Skin epidermis (tissue), 12 donors: ENCODE results near the gene CHAF1B.

Experiments used
- H3K27ac ChIP-seq, 21 experiments: fragments of 200-600 bp; sonication (generic) in 11 of 21; one replicate each; pipeline ENCODE4 v1.5.0; 2020; ENCODE audit warnings: mild to moderate bottlenecking in 3 of 21, inconsistent platforms in 2 of 21, moderate library complexity in 2 of 21
- H3K4me3 ChIP-seq, 7 experiments: fragments of 200-600 bp; sonication (generic) in 2 of 7; one replicate each; pipeline ENCODE4 v1.5.0; 2020; ENCODE audit warnings: inconsistent platforms in 2 of 7, mild to moderate bottlenecking in 2 of 7, moderate library complexity in 1 of 7

CHAF1B gene

DNA sequence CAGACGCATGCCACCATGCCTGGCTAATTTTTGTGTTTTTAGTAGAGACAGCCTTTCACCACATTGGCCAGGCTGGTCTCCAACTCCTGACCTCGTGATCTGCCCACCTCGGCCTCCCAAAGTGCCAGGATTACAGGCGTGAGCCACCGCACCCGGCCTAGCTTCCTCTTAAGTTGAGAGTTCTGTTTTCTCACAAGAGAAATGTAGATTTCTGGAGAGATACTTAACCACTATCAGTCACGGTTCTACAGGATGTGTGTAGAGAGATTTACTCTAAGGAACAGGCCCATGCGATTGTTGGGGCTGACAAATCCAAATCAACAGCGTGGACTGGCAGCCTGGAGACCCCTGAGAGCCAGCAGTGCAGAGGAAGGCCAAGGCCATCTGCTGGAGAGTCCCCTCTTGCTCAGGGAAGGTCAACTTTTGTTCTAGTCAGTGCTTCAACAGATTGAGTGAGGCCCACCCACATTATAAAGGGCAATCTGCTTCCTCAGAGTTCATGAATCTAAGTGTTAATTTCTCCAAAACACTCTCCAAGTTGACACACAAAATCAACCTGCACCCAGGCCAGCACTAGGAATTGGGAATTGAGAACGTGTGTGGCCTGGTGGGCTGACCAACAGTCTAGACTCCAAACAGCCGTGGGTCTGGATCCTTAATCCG is 38.7 kb downstream of the CHAF1B start:
- Histone ChIP-seq H3K27ac (no peak overlapping the region), H3K4me3 (no peak overlapping the region)

DNA sequence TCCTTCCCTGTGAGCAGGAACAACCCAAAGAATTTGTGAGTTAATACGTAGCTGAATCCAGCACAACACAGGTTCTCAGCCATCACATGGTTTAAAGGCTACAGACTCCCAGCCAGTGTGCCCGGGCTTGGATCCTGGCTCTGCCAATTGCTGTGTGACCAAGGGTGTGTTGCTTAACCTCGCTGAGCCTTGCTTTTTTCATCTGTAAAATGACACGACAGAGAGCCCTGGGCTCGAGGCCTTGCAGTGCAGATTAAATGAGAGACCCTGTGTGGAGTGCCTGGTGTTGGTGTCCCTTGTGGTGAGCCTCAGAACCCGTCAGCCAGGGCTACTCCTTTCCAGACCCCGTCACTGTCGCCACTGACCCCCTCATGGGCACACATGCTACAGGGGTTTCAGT is 39.4 kb downstream of the CHAF1B start:
- no peak overlapping the region for H3K27ac ChIP-seq
- no peak overlapping the region for H3K4me3 ChIP-seq

DNA sequence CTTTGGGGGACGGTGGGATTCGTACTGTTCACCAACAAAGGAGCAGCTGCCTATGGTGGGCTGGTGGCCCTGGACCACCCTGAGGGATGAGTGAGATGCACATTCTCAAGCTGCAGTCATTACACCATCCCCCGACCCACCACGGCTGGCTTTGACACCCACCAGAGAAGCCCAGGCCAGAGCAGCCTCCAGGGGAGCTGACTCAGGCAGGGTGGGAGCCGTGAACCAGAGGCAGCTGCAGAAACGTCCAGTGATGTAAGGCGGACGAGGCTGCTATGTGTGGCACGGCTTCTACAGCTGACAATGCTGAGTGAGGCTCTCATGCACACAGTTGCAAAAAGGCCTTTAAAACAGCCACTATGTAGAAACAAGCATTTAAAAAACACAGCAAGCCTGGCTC is 40.1 kb downstream of the CHAF1B start:
- Histone ChIP-seq H3K27ac (no peak overlapping the region), H3K4me3 (no peak overlapping the region)

DNA sequence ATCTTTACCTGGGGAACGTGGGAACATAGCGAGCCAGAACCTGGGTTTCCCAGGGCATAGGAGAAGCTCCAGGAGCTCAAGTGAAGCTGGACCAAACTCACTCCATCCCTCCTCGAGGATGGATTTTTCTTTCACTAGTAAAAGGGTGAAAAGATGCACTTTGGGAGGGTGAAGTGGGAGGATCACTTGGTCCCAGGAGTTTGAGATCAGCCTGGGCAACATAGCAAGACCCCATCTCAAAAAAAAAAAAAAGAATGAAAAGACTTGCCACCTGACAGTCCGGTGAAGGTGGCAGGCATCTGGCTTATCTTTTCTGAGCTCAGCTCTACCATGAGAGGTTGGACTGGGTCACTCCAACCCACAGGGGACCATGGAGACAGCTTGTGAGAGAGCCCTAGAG is 42.3 kb downstream of the CHAF1B start:
- H3K27ac ChIP-seq: no peak overlapping the region
- H3K4me3 ChIP-seq: no peak overlapping the region

DNA sequence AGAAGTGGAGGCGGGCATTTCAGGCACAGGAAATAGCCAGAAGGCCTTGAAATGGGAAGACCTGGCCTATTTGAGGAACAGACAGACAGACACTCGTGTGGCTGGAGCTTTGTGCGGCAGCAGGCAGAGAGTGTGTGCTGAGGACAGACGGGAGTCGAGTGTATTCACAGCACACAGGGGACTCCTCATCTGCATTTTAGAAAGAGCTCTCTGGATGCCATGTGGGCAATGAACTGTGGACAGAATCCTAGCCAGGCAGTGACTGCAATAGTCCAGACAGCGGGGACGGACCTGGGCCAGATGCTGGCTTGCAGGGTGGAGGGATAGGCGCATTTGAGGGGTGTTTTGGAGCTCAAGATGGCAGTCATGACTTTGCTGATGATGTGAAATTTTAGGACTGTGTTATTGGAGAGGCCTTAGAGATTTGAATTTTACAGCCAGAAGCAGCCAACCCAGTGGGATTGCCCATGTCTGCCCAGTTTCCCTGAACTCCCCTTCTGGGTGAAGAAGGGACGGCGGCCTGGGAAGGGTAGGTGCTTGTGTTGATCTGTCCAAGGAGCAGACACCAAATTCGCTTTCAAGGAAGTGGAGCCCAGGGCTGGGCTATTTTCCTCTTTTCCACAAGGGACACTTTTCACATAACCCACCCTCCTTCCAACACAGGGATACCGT is 43.7 kb downstream of the CHAF1B start:
- Histone ChIP-seq H3K4me3 (no peak overlapping the region), H3K27ac (peak overlapping the region in 10 of 21 experiments; percentile 4 to 89 (median 83))

DNA sequence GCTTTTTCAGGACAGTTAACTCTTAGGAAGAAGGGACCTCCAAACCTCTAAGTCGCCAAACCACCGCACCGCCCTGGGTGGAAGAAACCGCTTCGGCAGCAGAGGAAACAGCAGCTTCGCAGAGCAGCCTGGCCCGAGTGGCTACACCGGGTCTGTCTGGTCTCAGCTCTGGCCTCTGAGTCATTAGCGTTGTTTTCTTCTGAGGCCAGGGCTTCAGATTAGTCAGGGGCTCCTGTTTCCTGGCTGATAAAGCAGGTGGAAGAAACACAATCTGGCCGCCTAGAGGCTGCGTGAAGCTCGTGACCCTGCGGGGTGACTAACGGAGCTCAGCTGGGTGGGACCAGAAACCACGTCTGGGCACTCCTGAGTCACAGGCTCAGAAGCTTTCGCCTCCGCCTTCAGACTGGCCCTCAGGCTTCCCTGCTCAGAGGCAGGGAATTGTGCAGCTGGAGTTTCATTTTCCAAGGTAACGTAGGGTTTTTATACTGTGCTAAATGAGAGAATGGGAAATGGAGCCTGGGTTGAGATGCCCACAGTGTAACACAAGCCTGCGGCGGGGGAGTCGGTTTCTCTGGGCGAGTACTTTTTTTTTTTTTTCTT is 44.9 kb downstream of the CHAF1B start:
- H3K4me3 ChIP-seq: peak overlapping the region; percentile 0 to 26 (median 9)
- H3K27ac ChIP-seq: peak overlapping the region in 18 of 21 experiments; percentile 14 to 89 (median 70)

DNA sequence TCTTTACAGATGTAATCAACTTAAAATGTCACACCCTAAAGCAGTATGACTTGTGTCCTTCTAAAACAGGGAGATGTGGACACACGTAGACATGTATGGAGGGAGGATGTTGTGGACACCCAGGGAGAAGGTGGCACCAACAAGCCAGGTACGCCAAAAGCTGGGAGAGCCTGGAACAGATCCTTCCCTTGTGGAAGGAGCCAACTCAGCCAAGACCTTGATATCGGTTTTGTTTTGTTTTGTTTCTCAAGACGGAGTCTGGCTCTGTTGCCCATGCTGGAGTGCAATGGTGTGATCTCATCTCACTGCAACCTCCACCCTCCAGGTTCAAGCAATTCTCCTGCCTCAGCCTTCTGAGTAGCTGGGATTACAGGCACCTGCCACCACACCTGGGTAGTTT is 45.6 kb downstream of the CHAF1B start:
- peak overlapping the region in 6 of 7 experiments; percentile 0 to 26 (median 14) for H3K4me3 ChIP-seq
- peak overlapping the region in 13 of 21 experiments; percentile 57 to 89 (median 74) for H3K27ac ChIP-seq

DNA sequence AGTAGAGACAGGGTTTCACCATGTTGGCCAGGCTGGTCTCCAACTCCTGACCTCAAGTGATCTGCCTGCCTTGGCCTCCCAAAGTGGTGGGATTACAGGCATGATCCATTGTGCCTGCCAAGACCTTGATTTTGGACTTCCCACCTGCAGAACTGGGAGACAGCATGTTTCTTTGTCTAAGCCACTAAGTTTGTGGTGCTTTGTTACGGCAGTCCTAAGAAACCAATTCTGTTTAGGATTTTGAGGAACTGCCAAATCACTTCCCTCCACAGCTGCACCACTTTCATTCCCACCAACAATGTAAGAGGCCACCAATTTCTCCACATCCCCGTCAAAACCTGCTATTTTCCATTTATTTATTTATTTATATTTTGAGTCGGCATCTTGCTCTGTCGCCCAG is 46.1 kb downstream of the CHAF1B start:
- Histone ChIP-seq H3K27ac (peak overlapping the region in 6 of 21 experiments; percentile 64 to 89 (median 84)), H3K4me3 (peak overlapping the region in 1 of 7 experiments; percentile 9)

DNA sequence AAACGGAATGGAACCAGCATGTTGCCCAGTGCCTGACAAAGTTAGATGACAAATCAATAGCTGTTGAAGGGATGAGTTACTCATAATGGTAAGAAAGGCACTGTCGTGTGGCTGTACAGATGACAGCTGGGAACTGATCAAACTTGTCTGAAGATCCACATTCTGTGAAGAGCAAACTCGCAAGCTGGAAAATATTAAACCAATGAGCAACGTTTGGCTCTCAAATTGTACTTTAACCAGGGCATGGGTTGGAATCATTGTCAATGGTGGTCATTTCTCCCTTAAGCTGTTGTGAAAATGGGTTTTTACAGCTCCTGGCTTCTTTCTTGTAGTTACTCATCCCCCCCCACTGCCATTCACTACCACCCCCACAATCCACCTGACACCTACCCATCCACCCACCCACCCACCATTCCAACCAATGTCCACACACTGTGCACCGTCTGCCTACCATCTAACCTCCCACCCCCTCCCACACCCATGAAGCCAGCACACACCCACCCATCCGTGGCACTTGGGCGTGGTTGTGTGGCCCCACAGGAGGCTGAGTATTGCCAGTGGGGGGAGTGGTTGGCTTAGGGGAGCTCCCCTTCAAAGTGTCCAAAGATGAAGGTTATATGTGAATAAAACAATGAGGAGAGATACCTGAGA is 48.0 kb downstream of the CHAF1B start:
- no peak overlapping the region for H3K4me3 ChIP-seq
- no peak overlapping the region for H3K27ac ChIP-seq

DNA sequence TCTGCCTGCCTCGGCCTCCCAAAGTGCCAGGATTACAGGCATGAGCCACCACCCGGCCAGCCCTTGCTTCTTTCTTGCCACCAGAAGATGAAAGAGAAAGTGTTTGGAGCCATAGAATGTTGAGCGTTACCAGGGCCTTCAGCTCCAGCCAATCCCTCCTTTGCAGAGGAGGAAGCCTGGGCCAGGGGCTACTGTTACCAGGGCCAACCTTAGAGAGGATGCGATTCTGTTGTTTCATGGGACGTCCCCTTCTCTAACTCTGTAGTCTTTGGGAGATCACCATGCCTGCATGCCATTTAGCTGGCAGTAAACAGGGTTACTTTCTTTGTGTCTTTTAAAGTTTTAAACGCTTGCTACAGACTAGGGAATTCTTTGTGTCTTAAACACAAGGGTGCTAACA is 49.0 kb downstream of the CHAF1B start:
- Histone ChIP-seq H3K4me3 (no peak overlapping the region), H3K27ac (peak overlapping the region in 1 of 21 experiments; percentile 30)

DNA sequence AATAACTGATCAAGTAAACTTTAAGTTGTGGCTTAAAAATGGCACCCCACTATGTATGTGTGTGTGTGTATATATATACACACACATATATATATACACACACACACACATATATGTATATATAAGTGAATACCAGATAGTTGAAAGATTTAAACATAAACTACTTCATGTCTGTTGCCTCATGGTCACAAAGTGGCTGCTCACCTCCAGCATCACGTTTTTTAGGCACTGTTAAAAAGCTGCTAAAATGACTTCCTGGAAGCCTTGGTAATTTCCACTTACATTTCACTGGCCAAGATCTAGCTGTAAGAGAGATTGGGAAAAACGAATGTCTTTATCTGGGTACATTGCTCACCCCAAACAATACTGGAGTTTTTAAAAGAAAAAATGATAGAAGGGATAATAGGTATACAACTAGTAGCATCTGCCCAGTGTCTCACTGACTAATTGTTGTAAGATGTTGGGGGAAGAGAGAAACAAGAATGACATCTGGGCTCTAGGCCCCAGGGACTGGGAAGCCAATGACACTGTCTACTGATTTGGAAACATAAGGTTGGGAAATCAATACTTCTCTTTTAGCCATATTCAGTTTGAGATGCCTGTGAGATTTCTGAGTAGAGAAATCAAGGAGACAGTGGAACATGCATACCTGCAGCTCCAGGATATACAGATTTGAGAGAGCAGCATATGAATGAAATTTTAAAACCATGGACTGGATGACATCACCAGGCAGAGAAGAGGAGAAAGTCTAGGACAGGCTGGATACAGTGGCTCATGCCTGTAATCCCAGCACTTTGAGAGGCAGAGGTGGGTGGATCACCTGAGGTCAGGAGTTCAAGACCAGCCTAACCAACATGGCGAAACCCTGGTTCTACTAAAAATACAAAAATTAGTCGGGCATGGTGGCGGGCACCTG is 51.9 kb downstream of the CHAF1B start:
- Histone ChIP-seq H3K27ac (no peak overlapping the region), H3K4me3 (no peak overlapping the region)

DNA sequence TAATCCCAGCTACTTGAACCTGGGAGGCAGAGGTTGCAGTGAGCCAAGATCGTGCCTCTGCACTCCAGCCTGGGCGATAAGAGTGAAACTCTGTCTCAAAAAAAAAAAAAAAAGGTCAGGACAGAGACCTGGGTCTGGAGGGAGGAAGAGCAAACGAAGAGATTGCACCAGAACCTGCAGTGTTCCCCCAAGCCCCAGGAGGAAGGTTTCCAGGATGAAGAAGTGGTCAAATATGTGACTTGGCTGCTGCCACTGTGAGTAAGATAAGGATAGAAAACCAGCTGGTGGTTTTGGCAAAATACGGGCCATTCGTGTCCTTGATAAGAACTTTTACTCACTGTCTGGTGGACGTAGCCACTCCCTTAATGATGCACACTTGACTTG is 52.5 kb downstream of the CHAF1B start:
- no peak overlapping the region for H3K4me3 ChIP-seq
- no peak overlapping the region for H3K27ac ChIP-seq

DNA sequence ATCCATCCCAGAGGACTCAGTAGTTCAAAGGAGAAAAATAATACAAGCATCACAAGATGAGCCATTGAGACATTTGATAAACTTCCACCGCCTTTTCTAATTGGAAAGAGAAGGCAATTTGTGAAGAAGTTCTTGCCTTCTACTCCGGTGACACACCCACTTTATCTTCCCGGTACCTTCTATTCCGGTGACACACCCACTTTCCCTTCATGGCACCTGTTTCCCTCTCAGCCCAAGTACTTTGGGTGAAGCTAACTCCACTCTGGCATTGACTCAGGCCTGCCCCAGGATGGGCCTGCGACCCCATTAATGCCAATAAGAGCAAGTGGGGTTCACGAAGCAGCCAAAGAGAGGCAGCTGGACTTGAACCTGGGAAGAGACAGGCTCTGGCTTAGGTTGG is 56.5 kb downstream of the CHAF1B start:
- Histone ChIP-seq H3K4me3 (no peak overlapping the region), H3K27ac (no peak overlapping the region)

DNA sequence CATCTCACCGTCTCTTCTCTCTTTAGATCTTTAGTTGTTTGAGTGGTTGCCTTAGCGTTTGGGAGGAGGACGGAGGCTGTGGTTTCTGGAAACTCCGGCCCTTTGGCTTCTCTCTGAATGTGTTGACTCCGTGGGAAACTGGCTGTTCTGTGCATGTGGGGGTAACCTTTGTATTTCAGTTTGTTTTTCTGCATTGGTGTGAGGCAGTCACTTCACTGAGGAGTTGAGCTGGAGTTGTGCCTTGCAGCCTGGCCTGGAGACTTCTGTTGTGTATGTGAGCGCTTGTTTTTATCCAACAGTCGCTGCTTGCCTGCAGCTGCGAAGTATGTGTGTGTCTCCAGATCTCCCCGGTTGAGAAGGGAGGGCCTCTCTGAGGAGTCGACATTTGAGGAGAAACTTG is 61.1 kb downstream of the CHAF1B start:
- no peak overlapping the region for H3K4me3 ChIP-seq
- no peak overlapping the region for H3K27ac ChIP-seq

DNA sequence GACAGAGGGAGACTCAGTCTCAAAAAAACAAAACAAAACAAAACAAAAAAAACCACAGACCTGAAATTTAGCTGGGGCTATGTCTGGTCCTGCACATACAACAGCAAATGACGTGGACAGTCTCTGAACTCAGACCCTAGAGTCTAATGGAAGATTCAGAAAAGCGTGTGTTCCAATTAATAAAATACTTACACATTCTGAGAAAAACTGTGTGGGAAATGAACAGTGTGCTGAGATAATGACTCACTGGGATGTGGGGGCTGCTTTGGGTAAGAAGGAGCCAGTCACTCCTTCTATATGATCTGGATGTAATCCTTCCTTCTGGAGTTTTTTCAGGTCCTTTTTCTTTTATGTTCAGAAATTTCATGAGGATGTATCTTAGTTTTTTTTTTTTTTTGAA is 65.3 kb downstream of the CHAF1B start:
- no peak overlapping the region for H3K4me3 ChIP-seq
- H3K27ac ChIP-seq: peak overlapping the region in 1 of 21 experiments; percentile 16

DNA sequence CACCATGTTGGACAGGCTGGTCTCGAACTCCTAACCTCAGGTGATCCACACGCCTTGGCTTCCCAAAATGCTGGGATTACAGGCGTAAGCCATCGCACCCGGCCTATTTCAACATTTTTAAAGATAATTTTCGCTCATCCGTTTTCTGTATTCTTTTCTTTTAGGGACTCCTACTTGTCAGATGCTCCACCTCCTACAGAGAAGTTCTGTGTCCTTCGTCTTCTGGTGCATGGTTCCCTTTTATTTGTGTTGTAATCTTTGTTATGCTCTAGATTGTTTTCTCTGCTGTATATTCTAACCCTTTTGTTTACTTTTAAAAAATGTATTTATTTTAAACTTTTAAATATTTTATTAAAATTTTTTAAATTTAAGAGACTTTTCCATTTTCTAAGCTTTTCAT is 66.3 kb downstream of the CHAF1B start:
- H3K27ac ChIP-seq: no peak overlapping the region
- no peak overlapping the region for H3K4me3 ChIP-seq

DNA sequence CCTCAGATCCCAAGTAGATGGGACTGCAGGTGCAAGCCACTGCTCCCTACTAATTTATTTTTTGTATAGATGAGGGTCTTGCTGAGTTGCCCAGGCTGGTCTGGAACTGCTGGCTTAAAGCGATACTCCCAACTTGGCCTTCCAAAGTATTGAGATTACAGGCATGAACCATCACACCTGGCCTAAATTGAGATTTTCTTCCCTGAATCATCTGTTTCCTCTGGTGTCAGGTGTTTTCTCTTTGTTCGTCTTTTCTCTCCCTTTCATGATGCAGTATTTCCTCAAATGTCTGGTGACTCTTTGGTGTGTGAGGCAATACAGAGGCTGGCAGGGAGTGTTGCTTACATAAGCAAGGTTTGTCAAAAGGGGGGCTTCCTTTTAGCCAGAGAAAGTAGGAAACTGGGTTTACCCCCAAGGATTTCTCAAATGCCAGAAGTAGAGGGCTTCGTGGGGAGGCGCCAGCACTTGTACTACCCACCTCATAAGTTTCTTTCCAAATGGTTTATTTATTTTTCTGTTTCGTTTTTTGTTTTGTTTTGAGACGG is 67.2 kb downstream of the CHAF1B start:
- Histone ChIP-seq H3K27ac (no peak overlapping the region), H3K4me3 (no peak overlapping the region)

DNA sequence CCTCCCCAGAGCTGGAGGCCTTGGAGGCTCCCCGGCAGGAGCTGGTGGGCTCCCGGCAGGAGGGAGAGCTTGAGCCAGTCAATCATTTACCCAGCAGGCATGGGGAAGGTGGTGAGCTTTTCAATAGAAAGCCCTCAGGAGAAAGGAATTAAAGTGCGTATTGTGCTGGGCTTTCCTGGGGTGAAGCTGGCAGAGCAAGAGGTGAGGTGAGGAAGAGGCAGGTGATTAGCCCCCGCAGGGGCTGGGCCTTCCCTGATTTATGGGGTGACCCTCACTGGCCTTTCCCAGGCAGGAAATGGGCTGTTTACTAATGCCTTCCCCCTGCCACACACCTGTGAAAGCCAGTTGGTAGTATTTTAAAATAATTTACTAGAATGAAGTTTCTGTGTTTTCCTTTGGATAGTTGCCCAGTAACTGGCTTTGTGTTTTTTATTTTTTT is 68.9 kb downstream of the CHAF1B start:
- Histone ChIP-seq H3K27ac (no peak overlapping the region), H3K4me3 (no peak overlapping the region)

DNA sequence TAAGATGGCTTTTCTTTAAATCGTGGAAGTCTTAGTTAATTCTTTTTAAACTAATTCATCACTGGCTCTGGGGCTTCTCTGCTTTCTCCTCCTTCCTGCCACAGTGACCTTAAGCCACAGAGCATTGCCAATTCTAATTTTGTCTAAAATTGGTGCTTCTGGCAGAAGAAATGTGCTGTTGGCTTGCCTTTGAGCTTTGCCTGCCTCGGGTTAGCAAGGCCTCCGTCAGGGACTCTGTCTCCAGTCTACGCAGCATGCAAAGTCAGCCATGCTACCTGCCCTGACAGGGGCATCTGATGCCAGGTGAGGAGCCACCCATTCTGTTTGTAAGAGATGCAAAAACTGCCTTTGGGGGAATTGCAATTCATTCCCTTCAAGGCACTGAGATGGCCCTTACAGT is 69.5 kb downstream of the CHAF1B start:
- Histone ChIP-seq H3K27ac (no peak overlapping the region), H3K4me3 (no peak overlapping the region)
